HPDE6-E6E7 (cell line): Measurements from ENCODE around the gene RASGEF1B.
"Not testable (repeated sequence)": the region's sequence is repeated elsewhere in the genome, so short reads cannot be mapped to it uniquely, and the experiment has no call there.

Experiments used
- DNase-seq: peaks from one replicate; pipeline ENCODE4 v3.0.0; 2011; ENCODE audit warnings: missing footprints; ENCODE audit errors: extremely low spot score

RASGEF1B gene

DNA sequence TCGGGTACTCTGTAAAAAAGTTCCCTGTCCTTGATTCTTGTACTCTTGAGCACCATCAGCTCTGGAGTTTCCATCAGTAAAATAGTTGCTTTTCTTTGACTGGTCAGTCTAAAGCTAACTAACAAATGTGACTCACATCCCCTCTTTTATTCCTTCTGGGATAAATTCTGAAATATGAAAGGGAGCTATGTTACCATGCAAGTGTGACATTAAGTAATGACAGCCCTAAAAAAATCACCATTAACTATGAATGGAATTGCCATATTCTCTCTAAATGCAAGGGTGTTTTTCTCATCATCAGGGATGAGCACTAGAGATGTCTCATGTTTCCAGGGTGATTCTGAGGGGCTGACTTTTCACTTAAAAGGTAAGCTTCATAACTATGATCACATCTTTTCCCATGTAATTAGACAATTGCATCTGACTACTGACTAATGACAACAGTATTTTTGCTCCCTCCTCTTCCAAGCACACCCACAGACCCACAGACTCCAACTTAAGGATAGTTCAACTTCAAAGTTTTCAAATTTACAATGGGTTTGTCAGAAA lies 26.9 kb upstream of the RASGEF1B start:
- DNase-seq = no peak

DNA sequence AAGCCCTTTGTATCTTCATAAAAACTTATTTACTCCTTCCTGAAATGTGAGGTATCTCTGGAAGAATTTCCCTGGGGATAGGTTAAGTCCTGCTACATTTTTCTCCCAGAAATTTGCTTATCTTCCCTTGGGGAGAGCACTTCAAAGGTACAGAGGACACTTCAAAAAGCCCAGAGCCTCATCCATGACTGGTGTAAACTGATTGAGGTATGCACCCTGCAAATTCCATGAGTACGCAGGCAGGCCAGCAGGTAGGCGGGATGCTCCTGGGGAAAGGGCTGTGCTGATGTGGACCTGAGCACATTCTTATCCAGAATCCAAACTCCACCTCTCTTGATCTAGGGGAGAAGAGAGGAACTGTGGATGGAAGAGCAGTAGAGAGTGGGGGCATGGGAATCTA lies 26.3 kb upstream of the RASGEF1B start:
- no peak for DNase-seq

DNA sequence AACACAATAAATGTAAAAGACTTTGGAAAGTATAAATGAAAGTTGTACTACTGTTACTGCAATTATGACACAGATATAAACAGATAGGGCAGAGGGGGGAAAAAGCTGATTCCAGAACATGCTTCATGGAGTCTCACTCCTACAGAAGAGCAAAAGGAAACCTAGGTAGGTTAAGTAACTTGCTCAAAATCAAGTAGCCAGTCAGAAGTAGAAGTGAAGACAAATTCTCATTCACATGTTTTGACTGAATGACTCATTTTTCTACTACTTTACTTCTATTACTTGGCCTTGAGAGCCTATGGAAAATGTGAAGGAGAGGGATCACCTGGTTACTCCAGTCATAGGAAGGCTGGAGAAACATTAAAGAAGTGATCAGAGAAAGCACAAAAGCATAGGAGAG lies 23.6 kb upstream of the RASGEF1B start:
- no peak for DNase-seq

DNA sequence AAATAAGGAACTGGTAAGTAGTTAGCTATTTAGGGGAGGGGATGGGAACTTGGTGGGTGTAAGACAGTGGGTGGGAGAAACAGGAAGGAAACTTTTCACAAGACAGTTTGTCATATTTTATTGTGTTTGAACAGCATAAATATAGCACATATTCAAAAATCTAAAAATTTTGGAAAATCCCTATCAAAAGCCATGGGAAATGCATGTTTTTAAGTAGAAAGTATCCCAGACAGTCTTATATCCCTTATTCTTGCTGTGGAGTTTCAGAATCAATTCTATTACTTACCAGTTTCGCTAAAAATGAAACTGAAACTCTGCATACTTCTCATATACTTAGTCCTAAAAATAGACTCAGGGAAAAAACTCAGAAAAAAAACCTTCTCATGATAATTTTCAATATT lies 22.3 kb upstream of the RASGEF1B start:
- DNase-seq = no peak

DNA sequence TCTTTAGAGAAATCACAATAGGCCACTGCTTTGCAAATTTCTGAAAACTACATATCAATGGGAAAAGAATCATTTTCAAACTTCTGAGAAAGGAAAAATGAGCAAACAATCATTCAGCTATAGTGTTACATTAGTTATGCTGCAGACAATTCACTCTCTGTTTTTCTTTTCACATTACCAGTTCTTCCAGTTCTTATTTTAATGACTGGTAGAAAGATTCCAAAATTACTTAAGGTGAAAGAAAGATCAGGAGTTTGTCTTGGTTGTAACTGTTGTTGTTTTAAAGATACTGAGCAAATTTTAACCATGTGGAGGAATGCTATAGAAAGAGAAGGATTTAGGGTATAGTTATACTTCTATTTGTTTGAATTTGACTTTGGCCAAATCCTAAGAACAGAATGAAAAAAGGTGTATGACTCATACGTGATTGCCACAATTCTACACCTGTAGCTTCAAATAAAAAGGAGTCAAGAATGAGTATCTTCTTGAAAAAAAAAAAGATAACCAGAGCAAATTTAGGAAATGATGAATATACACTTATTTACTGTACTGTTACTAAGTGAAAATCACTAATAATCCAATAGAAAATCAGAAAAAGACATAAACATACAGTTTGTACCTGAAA lies 21.0 kb upstream of the RASGEF1B start:
- no peak for DNase-seq

DNA sequence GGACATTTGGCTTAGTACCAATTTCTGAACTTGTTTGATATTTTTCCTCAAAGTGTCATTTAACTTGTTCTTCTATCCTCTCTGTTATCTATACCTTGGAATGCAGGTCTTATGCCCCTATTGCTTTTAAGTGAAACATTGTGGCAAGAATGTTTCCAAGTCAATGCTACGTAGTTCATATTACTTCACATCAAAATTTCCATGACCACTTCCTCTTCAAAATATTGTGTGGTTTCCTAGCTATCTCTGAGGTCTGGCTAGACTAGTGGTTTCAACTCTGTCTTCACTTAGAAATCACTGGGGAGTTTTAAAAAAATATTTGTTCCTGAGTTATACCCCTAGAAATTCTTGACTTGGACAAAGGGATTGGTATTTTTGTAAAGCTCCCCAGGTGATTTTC lies 20.2 kb upstream of the RASGEF1B start:
- no peak for DNase-seq

DNA sequence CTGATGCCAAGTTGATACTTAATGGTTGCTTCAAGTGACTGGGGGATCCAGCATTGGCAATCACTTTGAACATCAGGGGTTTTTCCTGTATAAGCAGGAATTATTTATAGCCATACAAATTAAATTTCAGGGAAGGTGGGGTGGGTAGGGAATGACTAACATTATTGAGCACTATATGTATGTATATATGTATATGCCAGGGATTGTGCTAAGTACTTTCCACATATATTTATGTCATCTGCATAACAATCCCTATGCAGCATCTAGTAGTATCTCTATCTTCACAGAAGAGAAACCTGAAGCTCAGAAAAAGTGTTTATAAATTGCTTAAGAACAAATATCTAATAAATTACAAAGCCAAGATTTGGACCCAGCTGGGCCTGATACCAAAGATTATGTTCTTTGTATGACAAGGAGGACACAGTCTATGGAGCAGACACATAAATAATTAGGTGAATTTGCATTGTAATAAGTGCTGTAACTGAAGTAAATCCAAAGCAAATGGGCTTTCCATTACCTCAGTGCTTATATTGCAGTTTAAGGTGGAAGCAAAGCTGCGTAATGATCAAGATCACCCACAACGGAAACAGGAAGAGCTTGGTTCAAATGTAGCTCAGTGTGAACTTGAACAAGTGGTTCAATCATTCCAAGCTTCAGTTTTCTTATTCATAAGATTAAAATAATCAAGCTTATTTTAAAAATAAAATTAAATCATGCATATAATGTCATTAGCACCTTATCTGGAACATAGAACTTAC lies 18.9 kb upstream of the RASGEF1B start:
- no peak for DNase-seq

DNA sequence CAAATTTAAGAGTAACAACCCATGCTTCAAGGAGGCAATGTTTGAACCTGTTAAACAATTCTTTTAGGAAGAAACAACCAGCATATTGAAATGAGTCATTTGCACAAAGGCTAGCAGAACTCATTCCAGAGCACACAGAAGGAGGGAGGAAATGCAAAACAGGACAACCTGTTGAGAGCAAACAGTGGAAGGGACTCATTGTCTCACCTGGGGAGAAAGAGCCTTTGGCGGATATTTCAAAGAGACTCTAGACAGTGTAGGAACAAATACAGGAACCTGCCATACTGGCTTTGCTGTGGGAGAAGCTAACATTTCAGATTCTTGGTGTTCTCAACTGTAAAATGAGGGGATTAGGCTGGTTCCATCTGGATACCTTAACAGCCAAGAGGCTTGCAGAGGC lies 14.8 kb upstream of the RASGEF1B start:
- DNase-seq = no peak

DNA sequence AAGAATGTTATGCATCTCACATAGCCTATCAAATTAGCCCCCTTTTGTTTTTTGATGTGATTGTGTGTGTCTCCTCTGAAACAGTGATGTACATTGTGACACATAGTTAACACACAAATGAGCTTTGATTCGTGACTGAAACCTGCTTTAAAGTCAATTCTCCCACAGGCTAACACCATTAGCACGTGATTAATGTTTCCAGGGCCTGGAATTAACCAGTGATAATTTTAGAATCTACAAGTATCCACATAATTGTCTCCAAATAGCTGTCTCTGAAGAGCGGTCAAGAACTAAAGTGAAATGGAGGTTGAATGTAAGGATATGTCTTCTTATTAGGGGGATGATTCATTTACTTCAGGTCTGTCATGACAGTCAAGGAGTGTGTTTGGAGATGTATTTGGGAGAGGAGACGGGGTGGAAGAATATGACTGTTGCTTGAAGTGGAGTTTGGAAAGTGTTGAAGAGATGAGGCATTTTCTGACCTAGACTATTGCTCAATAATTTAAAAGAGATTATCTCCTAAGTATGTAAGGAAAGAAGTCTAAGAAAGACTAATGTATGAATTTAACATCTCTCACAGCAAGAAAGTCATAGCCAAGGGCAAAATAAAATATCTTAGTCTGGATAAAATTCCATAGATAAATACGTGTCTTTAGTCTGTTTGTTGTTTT lies 13.7 kb upstream of the RASGEF1B start:
- no peak for DNase-seq

DNA sequence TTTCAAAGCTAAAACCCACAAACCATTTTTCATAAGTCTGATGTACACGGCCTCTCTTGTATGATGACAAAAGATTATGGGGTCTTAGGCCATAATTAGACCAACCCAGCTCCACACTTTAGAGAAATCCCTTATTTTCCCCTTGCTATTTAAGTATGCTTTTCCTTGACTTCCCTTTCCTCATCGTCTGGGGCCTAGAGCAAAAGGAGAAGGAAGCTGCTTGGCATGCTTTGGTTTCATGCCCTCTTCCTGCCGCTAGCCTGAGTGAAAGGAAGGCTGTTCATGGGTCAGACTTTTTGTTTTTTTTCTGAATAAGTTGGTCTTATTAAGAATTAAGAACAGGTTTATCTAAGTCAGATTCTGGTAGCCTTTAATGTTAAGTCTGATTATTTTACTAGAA lies 10.6 kb upstream of the RASGEF1B start:
- no peak for DNase-seq

DNA sequence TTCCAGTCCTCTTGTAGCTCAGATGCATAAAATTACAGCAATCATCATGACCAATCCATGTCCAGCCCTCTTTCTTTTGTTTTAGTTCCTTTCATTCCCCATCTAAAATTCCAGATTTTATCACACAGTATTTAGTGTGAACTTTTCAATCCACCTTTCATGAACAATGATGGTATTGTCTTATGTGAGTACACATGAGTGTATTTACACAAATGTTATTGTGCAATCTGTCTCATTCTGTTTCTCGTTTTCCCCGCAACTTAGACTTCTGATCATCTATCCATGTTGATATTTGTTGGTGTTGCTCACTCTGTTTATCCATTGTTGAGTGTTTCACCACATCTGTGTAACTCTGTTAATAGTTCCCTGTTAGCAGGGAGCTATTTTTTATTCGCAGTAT lies 9.4 kb upstream of the RASGEF1B start:
- no peak for DNase-seq

DNA sequence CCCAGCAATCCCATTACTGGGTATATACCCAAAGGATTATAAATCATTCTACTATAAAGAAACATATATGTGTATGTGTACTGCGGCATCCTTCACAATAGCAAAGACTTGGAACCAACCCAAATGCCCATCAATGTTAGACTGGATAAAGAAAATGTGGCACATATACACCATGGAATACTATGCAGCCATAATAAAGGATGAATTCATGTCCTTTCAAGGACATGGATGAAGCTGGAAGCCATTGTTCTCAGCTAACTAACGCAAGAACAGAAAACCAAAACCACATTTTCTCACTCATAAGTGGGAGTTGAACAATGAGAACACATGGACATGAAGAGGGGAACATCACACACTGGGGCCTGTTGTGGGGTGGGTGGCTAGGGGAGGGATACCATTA lies 7.9 kb upstream of the RASGEF1B start:
- DNase-seq = not testable (repeated sequence)

DNA sequence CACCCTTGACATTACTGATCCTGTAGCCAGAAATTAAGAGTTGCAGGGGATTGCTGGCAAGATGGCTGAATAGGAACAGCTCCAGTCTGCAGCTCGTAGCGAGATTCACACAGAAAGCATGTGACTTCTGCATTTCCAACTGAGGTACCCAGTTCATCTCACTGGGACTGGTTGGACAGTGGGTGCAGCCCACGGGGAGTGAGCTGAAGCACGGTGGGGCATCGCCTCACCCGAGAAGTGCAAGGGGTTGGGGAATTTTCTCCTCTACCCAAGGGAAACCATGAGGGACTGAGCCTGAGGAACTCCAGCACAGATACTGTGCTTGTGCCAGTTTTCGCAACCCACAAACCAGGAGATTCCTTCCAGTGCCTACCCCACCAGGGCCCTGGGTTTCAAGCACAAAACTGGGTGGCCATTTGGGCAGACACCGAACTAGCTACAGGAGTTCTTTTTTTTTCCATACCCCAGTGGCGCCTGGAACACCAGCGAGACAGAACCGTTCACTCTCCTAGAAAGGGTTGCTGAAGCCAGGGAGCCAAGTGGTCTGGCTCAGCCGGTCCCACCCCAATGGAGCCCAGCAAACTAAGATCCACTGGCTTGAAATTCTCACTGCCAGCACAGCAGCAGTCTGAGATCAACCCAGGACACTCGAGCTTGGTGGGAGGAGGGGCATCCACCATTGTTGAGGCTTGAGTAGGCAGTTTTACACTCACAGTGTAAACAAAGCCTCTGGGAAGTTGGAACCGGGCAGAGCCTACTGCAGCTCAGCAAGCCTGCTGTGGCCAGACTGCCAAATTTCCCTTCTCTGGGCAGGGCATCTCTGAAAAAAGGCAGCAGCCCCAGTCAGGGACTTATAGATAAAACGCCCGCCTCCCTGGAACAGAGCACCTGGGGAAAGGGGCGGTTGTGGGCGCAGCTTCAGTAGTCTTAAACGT lies 1.9 kb upstream of the RASGEF1B start:
- not testable (repeated sequence) for DNase-seq

DNA sequence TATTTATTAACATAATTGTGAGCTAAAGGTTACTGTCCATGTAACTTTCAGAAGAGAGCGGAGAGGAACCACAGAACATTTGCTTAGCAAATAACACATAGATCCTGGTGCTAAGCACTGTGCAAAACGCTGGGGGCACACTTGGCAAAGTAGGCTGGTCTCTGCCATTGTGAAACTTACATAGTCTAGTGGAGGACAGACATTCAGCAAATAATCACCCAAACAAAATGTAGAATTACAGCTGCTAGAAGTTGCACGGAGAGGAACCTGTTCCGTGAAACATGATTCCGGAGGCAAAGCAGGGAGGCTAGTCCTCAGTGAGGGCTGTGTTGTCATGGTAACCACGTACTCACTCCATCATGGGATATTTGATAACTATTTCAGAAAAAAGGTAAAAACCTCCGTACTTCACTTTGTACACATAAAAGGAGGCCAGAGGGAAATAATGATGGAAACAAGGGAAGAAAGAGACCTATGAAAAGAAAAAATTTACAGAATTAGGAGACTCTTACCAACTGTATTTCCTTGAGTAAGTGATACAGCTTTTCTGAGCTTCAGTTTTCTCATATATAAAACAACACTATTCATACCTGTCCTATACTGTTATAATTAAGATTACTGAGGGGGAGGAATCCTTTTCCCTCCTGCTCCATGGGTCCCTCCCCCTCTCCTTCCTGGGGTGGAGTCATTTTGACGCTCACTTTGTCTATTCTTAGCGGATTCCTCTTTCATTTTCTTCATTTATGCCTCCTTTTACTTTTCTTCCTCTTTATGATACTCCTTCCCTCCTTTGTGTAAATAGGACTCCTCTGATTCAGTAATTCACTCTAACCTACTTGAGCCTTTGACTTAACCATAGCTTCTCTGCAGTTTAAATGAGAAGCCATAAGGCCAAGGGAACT lies 825 bp upstream of the RASGEF1B start:
- DNase-seq = peak; percentile 31

DNA sequence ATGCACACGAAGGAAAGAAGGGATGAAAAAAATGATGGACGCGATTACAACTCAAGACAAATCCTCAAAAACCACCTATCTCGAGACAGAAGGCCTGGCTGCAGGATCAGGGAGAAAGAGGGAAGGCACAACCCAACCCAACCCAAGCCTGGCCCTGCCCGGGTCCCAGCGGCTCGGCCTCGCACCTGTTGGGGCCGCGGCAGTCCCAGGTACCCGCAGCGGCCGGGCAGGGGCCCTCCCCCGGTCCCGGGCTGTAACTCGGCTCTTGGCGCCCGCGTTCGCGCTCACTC lies 464 bp downstream of the RASGEF1B start:
- DNase-seq = peak; percentile 4

DNA sequence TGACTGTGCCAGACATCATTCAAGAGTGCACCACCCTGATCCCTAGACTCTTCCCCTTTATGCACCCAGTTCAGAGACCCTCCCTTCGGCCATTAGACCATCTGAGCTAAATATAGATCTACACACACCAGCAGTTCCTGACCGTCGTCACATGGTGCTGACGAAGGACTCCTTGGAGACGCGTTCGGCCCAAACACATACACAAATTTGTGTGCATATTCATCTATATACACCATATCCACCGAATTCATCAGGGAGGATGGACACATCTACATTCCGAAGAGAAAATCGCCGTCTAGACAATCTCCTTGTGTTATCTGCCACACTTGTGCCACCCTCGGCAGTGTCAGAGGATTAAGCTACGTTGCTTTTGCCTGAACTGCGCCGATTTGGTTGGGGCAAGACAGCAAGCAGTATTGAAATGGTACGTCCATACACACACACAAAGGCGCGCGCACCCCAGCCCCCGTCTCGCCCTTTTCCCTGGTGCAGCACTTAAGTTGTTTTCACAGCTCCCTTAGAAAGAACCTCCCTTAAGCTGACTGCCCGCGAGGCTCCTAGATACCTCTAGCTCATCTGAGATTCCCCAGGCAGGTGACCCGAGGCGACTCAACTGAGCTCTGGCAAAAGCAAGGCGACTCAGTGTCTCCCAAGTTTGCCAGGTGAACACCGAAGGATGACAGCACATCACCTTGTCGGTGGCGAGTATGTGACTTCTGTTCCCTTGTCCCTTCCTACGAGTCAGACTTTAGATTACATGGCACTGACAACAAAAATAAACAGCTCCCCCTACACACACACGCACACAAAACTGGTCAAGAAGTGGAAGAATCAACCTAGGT lies 1.0 kb downstream of the RASGEF1B start:
- peak; percentile 4 for DNase-seq

DNA sequence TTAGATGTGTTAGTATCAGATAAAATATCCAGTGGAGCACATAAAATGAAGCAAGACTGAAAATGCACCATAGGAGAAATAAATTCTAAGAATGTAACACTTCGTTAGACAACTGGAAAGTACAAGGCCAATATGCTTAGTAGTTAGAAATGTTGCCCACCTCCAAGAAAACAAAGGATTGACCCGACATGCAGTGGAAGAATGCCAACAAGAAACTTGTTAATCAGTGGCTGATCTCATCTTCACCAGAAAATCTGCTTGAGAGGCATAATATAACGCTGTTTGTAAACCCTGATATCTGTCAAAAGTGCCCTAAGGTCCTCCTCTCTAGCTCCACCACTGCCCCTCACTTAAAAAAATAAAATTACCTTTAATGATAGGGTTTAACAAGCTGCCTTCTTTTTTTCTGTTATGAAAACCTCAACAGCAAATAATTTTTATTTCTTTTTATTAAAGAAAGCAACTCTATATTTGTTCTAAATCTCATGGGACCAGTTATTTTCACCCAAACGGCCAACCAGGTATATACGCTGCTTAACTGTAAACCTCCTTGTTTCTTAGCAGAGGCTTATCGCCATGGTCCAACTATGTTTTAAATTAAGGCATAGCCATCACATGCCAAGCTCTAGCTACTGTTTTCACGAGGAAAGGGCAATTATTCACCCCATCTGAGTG lies 1.8 kb downstream of the RASGEF1B start:
- no peak for DNase-seq

DNA sequence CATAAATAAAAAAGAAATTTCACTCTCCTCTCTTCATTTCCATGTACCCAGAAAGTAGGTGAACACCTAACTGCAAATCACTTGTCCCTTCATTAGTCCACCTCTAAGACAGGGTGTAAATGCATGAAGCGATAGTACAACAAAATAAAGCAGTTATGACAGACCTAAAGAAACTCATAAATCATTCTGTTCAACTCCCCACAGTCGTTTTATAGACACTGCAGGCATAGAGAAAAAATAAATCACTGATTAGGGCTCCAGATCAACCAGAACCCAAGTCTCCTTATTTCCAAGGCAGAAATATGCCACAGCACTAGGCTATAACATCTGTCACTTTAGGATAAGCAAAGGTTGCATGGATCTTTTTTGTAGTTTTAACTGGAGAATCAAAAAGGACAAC lies 3.0 kb downstream of the RASGEF1B start:
- DNase-seq = no peak

DNA sequence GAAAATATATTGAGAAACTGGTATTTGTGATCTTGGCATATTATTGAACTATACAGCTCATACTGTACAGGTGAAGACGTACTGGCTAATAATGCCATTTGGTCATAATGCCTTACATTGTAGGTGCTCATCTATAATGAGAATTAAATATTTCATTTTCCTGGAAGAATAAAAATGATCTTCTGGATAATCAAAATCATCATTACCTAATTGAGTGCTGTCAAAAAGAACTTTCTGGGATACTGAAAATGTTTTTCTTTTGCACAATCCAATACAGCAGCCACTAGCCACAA lies 4.1 kb downstream of the RASGEF1B start:
- no peak for DNase-seq
